CD1c-positive myeloid dendritic cell (primary cell): ENCODE results near the gene SUGT1.
"Not testable (repeated sequence)": the region's sequence is repeated elsewhere in the genome, so short reads cannot be mapped to it uniquely, and the experiment has no call there.

Source experiments
- DNase-seq: peaks from one replicate; pipeline ENCODE4 v3.0.0-alpha.2; 2016; ENCODE audit errors: extremely low spot score

SUGT1 gene

DNA sequence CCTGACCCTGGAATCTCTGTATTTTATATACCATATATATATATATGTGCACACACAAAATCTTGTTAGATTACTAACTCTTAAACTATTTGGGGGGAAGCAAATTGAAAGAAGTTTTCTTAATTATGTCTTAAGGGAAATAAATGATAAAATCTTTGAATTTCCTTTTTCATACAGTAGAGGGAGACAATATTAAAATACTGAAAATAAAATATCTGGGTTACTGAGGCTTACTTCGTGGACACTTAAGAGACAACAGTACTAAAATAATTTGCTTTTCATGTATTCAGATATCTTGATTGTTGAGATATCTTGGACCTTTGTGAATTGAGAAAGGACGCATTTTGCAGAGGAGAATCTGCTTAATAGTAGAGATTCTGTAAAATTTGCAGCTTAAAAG is 17.0 kb downstream of the SUGT1 start:
- no peak for DNase-seq

DNA sequence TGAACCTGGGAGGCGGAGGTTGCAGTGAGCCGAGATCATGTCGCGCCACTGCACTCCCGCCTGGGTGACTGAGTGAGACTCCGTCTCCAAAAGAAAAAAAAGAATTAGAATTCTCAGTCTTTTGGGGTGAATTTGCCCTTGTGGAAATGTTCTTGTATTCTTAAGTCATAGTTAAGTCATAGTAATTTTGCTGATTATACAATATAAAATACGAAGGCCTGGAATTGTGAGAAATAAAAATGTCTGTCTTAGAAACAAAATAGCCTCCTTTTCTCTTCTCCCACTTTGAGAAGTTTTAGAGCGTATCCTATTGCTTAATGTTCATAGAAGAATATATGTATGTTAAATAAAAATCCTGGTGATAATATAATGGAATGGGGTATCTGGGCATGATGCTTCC is 18.1 kb downstream of the SUGT1 start:
- no peak for DNase-seq

DNA sequence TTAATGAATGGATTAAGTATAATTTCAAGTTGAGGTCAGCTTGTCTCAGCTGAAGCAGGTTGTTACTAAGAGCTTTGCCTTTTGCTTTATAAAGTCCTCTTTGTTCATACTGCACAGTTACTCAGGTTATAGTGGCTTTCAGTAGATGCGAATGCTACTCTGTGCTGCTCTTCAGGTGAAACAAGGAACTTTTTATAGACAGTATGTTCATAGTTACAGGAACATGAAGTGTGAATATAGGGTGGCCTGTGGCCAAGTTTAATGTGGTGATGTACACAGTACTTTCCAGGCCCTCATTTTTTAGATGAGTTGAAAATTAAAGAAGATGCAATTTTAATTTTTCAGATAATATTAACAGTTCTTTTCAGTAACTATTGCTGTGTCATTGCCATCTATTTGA is 20.8 kb downstream of the SUGT1 start:
- no peak for DNase-seq

DNA sequence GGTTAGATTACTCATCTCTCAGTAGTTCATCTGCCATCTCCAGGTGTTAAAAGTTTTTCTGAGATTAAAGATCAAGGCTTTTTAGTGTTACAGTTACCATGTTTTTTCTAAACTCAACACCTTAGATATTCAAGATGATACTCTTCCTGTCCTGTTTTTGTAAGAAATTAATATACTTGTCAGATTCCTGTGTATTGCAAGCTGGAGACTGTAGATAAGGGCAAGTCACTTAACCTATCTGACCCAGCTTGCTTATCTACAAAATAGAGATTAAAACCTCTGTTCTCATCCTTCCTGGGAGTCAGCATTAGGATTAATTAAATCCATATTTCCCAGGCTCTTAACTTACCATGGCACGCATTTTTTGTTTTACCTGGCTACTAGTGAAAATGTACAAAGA is 25.2 kb downstream of the SUGT1 start:
- DNase-seq, result no peak

DNA sequence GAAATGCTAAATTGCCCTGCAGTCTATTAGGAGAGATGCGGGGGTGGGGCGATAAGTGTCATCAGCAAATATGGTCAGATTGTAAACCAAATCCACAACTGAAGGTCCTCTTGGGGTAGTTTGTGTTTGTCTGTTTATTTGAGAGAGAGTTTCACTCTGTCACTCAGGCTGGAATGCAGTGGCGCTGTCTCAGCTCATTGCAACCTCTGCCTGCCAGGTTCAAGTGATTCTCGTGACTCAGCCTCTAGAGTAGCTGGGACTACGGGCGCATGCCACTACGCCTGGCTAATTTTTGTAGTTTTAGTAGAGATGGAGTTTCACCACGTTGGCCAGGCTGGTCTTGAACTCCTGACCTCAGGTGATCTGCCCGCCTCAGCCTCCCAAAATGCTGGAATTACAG is 33.2 kb downstream of the SUGT1 start:
- DNase-seq, result not testable (repeated sequence)

DNA sequence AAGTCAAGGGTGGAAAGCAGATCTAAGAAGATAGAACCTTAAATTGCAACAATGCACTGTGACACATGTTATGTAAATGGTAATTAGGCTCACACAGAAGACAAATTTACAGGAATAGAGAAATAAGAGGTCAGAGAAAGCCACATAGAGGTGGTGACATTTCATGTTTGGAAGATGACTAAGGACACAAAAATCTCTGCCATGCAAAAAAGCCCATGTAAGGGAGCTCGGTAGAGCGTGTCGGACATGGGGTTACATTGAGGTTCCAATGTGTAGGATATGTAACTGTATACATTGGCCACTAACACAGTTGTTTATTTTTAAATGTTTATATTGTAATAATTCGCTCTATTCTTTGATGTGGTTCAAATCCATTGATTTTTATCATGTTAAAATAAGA is 33.7 kb downstream of the SUGT1 start:
- no peak for DNase-seq

DNA sequence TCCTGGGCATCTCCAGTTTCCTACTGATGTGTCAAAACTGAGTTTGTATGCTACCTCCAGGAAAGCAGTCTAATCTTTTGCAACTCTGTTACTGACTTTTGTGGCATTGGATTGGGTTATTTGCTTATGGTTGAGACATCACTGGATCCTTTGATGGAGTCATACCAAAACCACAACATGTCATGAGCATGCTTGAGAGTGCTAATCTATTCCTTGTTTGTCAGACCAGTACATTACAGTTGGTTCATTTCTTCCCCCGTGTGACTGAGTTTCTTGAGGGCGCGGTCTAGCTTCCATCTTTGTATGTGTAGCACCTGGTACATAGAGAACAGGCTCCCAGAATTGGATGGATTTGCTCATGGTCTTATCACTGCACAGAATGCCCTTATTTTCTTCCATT is 43.2 kb downstream of the SUGT1 start:
- no peak for DNase-seq

DNA sequence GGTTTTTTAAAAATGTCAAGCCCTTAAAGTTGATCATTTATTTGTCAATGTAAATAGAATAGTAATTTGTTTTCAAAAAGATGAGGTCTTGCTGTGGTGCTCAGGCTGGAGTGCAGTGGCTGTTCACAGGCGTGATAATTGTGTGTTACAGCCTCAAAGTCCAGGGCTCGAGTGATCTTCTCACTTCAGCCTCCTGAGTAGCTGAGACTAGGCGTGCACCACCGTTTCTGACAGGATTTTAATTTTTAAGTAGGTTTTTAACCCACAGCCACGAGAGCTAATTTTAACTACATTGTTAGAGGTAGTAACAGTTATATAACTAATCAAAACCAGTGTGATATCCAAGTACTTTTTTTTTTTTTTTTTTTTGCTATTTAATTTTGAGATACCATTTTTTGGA is 43.9 kb downstream of the SUGT1 start:
- DNase-seq, result no peak

DNA sequence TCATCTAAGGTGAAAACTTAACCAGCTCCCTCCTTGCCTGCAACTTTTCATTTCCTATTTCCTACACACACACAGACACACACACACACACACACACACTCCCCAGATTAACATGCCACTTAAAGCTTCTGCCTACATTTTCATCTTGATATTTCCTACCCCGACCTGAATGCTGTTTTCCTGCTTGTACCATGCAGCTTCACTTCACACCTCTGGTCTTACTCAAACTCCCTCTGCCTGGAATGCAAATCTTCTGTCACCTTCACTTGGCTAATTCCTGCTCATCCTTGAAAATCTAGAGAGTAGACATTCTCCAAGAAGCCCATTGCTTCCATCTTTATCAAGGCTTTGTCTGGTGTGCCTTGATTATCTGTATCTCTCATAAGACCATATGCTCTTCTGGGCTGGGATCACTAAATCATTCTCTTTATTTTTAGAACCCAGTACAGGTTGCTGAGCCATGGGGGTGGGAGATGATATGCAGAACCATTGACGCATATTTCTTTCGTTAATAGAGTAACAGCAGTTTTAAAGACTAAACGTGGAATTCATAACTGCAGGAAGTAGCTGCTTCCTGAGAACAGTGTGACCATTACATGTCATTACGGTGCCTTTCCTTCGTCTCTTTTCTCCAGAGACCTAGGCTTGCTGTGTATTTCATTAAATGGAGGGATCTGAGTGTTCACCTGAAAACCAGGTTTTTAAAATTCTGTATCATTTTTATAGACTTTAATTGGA is 49.3 kb downstream of the SUGT1 start:
- DNase-seq, result no peak

DNA sequence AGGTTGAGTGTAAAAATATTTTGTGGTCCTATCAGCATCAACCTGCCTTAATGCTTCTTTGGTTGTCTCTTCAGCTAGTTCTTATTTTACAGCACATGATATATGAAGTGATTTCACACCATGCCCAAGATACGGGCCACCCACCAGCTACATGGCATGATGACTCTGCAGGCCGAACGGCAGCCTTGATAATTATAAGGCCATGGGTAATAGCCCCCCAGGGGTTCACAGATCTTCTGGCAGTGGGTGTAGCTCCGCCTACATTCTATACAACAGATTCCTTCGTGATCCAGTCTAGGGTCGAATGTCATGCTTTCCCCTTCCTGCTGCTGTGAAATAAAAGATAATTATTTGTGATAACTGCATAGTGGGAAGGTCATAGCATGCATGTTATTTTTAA is 50.8 kb downstream of the SUGT1 start:
- no peak for DNase-seq

DNA sequence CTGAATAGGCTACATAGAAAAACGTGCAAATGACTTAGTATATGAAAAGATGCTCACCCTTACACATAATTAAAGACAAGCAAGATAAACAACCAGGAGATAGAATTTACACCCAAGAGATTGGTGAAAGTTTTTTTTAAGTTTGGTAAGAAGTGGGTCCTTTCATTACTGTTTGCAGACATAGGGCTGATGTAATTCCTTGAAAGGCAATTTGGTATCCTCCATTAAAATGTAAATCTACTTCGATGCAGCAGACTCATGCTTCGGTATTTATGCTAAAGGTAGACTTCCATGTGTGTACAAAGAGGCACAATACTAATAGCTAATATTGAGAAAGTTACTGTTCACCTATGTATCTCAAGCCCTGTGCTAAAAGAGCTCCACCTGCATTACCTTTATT is 53.4 kb downstream of the SUGT1 start:
- DNase-seq, result no peak

DNA sequence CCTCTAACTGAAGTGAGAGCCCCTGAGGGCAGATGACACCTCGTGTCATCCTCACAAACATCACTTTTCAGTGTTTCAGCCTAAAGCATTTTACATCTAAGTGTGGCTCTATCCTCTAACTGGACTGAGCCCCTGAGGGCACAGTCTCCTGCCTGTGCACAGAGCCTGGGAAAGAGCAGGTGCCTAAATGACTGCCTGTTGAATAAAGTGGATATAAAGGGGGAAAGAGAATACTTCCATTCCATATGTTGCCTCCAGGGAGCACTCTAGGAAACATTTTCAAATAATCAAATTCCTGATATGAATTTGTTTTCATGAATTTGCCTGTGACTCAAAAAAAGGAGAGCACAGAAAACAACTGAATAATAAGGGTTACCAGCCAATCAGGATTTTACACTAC is 54.7 kb downstream of the SUGT1 start:
- peak; percentile 5 for DNase-seq

DNA sequence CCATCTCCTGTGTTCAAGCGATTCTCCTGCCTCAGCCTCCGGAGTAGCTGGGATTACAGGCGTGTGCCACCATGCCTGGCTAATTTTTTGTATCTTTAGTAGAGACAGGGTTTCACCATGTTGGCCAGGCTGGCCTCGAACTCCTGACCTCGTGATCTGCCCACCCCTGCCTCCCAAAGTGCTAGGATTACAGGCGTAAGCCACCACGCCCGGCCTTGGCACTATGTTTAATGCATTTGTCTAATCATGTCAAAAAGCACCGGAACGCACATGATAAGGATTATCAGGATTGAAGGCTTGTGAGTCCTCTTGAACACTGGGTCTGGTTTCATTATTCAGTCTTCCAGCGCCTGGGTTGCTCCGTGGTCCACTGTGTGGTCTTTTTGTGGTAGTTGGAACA is 55.6 kb downstream of the SUGT1 start:
- DNase-seq, result not testable (repeated sequence)

DNA sequence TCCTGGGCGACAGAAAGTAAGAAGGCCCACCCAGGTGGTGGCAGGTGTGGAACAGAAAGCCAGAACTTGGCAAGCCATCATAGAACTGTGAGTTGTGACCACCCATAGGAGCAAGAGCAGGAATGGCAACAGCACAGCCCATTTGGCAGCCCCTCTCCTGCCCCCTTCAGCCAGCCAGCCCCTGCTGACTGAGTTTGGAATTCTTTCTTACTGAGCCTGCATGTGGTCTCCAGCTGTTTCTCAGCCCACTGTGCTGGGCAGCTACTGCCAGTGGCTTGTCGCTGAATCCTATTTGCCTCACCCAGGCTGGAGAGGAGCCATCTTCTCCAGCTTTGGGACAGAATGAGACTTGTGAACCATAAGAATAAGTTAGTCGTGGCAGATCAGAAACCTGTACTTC is 58.6 kb downstream of the SUGT1 start:
- no peak for DNase-seq

DNA sequence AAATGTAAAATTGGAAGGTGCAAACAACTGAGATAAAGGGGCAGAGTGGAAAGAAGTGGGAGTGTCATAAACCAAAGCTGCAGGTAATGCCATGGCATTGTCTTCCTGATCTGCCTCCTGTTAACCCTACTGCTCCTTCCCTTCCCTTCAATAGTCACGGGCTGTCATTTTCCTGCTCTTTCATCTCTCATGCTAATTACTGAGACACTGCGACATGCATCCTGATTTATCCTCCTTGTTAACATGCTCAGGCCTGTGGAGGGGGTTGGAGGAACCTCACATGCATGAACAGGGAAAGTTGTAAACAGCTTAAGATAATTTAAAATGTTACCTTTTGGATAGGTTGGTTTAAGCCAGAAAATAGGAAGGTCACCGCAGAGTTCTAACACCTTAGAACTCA is 59.7 kb downstream of the SUGT1 start:
- no peak for DNase-seq

DNA sequence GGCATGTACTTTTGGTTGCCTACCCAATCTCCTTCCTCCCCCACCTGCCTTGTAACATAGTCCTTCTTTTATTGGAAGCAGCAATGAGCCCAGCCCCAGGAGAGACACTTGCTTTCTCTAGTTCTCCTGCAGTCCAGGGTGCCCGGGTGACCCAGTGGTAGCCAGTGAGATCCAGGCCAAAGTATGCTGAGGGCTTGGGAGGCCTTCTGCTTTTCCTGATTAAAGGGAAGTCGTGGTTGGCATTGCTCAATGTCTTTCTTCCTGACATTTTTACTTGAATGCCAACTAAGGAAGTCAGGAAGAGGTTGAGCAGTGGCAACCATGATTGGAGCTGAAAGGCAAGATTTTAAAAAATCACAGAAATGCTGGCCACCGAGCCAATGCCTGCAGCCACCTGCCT is 61.3 kb downstream of the SUGT1 start:
- DNase-seq, result peak; percentile 85

DNA sequence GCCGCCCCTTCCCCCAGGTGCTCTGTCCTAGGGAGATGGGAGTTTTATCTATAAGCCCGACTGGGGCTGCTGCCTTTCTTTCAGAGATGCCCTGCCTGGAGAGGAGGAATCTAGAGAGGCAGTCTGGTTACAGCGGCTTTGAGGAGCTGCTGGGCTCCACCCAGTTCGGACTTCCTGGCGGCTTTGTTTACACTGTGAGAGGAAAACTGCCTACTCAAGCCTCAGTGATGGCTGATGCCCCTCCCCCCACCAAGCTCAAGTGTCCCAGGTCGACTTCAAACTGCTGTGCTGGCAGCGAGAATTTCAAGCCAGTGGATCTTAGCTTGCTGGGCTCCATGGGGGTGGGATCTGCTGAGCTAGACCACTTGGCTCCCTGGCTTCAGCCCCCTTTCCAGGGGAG is 68.3 kb downstream of the SUGT1 start:
- DNase-seq, result not testable (repeated sequence)

DNA sequence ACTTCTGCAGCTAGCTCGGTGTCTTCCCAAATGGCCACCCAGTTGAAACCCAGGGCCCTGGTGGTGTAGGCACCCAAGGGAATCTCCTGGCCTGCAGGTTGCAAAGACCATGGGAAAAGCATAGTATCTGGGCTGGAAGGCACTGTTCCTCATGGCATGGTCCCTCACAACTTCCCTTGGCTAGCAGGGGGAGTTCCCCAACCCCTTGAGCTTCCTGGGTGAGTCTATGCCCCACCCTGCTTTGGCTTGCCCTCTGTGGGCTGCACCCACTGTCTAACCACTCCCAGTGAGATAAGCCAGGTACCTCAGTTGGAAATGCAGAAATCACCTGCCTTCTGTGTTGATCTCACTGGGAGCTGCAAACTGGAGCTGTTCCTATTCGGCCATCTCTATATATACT is 68.7 kb downstream of the SUGT1 start:
- DNase-seq, result not testable (repeated sequence)

DNA sequence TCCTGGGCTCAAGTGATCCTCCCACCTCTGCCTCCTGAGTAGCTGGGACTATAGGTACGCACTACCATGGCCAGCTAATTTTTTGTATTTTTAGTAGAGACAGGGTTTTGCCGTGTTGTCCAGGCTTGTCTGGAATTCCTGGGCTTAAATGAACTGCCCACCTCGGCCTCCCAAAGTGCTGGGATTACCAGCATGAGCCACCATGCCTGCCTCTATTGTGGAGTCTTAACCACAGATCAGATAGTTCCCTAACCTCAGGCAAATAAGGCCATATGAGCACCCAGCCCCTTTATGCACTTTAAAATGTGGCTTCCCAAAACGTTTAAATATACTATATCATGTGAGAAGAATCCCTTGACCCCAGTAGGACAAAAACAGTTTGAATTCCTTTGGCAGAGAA is 70.5 kb downstream of the SUGT1 start:
- no peak for DNase-seq

DNA sequence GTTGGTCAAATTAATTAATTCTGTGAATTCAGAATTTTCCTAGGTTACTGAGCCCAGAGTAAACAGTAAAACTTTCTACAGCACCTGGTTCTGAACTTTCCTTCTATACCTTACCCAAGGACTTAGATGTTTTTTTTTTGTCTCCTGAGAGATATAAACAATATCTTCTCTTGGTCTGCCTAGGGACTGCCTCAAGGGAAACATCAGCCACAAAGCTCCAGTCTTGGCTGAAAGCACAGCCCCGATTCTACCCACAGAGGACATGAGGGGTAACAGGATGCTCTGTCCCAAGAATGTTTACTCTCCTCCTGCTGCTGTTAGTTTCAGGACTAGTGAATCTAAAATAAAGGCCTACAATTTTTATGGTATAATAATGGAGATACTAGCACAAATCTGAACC is 72.7 kb downstream of the SUGT1 start:
- DNase-seq, result no peak

DNA sequence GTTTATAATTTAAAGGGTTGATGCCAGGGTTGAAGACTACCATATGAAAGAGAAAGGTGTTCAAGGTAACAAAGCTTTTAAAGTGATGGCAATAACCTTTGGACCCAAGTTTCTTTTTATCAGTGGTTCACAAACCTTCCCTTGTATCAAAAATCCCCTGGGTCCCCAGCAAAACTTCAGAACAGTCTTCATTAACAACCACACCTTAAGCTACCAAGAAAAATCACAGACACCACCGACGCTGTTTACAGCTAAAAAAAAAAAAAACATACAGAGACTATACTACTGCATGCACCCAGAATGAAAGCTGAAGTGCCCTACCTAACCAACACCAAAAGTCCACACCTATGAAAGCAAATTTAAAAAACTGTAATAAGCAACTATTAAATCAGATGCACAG is 73.6 kb downstream of the SUGT1 start:
- no peak for DNase-seq

DNA sequence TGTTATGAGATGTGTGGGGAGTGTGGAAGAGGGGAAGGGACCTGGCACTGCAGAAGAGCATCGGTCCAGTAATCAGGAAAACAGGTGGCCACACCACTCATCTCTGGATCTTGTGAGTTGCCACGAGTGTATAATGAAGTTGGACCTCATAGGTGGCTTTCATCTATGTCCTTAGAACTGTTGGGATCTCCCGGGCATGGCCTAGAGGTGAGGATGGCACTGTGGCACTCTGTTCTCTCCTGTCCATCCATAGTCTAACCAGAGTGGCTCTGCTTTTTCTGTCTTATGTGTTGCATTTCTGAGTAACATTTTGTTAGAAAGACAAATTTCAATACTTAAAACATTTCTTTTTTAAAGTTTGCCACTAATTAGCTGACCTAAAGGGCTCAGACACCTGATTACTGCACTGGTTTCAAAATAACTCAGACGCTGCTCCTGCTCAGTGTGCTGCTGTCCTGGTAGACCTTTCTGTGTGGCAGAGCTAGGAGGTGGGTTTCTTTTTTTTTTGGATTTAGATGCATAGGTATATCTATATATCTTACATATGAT is 81.5 kb downstream of the SUGT1 start:
- no peak for DNase-seq

DNA sequence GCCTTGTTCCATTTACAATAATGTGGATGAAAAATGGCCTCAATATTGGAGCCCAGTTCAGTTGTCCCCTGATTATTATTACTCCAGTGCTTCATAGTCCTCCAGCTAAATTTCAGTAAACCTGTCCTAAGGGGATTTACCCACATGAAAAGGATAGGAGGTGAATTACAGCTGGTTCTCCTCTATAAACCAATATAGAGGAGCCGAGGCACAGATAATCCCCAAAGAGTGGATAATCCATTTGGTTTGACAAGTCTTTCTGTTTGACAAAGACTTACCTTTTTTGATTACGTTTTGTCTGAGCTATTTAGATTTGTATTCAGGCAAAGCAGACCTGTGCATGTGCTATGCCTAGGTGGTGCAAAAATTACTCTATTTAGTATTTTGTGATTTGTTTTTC is 84.3 kb downstream of the SUGT1 start:
- DNase-seq, result no peak

DNA sequence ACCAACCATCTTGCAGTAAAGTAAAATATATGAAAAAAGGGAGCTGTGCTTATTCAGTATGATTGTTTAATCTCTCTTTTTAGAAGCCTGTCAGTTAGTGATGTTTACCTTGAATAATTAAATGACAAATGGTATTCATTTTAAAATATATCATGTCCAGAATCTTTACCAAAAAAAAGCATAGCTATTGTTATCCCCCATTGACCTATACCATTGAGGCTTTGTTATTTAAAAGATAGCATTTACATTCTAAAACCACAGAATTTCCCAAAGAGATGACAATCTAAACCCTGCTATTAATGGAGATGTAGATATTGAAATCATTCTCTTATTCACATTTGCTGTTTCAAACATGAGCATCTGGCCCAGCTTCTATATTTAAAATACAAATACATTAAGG is 84.8 kb downstream of the SUGT1 start:
- no peak for DNase-seq
